Measurements from ENCODE around the gene GNA14.

DNA sequence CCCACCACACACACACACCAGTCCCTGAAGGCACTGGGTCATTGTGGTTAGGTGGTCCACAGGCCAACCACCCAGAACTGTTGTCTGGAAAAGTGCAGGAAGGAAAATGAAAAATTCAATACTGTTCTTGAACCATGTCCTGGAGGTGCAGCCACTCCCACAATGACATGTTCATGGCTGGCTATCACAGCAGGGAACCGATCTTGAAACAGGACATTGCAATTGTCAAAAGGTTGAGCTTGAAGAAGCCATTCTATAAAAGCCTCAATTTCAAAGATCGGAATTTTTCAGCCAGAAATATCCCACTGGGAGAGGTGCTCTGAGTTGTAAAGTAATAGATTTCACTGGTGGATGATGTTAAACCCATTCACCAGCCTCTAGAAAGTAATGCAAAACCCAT lies 218.2 kb downstream of the GNA14 start:
- TF ChIP-seq POLR2A (IDR thresholded peaks at IDR 0.05) = no peak
- TF ChIP-seq, protein P1, sequence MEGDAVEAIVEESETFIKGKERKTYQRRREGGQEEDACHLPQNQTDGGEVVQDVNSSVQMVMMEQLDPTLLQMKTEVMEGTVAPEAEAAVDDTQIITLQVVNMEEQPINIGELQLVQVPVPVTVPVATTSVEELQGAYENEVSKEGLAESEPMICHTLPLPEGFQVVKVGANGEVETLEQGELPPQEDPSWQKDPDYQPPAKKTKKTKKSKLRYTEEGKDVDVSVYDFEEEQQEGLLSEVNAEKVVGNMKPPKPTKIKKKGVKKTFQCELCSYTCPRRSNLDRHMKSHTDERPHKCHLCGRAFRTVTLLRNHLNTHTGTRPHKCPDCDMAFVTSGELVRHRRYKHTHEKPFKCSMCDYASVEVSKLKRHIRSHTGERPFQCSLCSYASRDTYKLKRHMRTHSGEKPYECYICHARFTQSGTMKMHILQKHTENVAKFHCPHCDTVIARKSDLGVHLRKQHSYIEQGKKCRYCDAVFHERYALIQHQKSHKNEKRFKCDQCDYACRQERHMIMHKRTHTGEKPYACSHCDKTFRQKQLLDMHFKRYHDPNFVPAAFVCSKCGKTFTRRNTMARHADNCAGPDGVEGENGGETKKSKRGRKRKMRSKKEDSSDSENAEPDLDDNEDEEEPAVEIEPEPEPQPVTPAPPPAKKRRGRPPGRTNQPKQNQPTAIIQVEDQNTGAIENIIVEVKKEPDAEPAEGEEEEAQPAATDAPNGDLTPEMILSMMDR (IDR thresholded peaks at IDR 0.05) = no peak

Data from thyroid gland (tissue), 4 donors.